ENCODE results near the gene CAV2.

- TF ChIP-seq CTCF (IDR thresholded peaks at IDR 0.05; ENCODE audit: insufficient read depth, low read length, poor library complexity, severe bottlenecking) (no peak), EZH2phosphoT487 (conservative IDR thresholded peaks at IDR 0.05; ENCODE audit: low read length) (no peak)
These were observed 13.1 kb downstream of the CAV2 start for GRCh38 chr7:116512520-116513188.

All from SU-DHL-6 (cell line).